Measurements from ENCODE around the gene TRIM25. TPM values are rescaled to one million over a fixed set of nuclear protein-coding genes. Genes with fewer than 3 reads are reported as not detected.

The TRIM25 gene
- total and polyA plus RNA-seq, 9 donors: 12.5 to 71.7 (median 45.9) TPM

GRCh38 chr17:56879280-56879679 is 34.6 kb downstream of the TRIM25 start:
- no peaks in the 10 kb centered on the region for H3K4me1 ChIP-seq (ENCODE audit: insufficient read depth)

GRCh38 chr17:56876766-56877179 is 37.1 kb downstream of the TRIM25 start:
- Histone ChIP-seq H3K27me3 (no peaks in the 10 kb centered on the region), H3K4me1 (ENCODE audit: insufficient read depth) (no peaks in the 10 kb centered on the region), H3K4me3 (no peak overlapping the region), H3K36me3 (no peaks in the 10 kb centered on the region), H3K27ac (no peak overlapping the region), H3K9me3 (no peaks in the 10 kb centered on the region)
- intact Hi-C loops (cut with DNase I): loop anchor here in 1 of 4 donors (10.0 kb wide), 1 partner anchor 58 kb away; no protein-coding TSS in a partner anchor
- DNase-seq: no peak
- TF ChIP-seq EP300 (IDR thresholded peaks at IDR 0.05): no peak
- no peak for TF ChIP-seq POLR2A (IDR thresholded peaks at IDR 0.05)
- TF ChIP-seq CTCF (IDR thresholded peaks at IDR 0.05): no peak
- WGBS, 3 donors: 43 to 63% (median 52%) methylated on average over 7 of the region's 7 CpGs

More at GRCh38 chr17:56879280-56879679, 34.6 kb downstream of the TRIM25 start:
- no peaks in the 10 kb centered on the region for H3K9me3 ChIP-seq
- H3K36me3 ChIP-seq: no peaks in the 10 kb centered on the region
- 84 to 90% (median 86%) methylated on average over 7 of the region's 7 CpGs for WGBS, 3 donors
- no peak overlapping the region for H3K27ac ChIP-seq
- no peak overlapping the region for H3K4me3 ChIP-seq
- intact Hi-C loops (cut with DNase I): loop anchor here in 1 of 4 donors (10.0 kb wide), 1 partner anchor 56 kb away; no protein-coding TSS in a partner anchor
- TF ChIP-seq CTCF (IDR thresholded peaks at IDR 0.05) (no peak), EP300 (IDR thresholded peaks at IDR 0.05) (no peak), POLR2A (IDR thresholded peaks at IDR 0.05) (no peak)
- no peaks in the 10 kb centered on the region for H3K27me3 ChIP-seq
- DNase-seq: no peak

- H3K9me3 ChIP-seq: no peaks in the 10 kb centered on the region
- TF ChIP-seq POLR2A (IDR thresholded peaks at IDR 0.05) (no peak), CTCF (IDR thresholded peaks at IDR 0.05) (no peak), EP300 (IDR thresholded peaks at IDR 0.05) (no peak)
- no peak for DNase-seq
- intact Hi-C loops (cut with DNase I): loop anchor here in 1 of 4 donors (10.0 kb wide), 1 partner anchor 65 kb away; no protein-coding TSS in a partner anchor
- no peaks in the 10 kb centered on the region for H3K36me3 ChIP-seq
- 78 to 85% (median 84%) methylated on average over 4 of the region's 4 CpGs for WGBS, 3 donors
- no peaks in the 10 kb centered on the region for H3K4me1 ChIP-seq (ENCODE audit: insufficient read depth)
- no peaks in the 10 kb centered on the region for H3K27me3 ChIP-seq
- H3K27ac ChIP-seq: no peak overlapping the region
- H3K4me3 ChIP-seq: no peak overlapping the region
These were observed 43.7 kb downstream of the TRIM25 start for GRCh38 chr17:56870081-56870651.

GRCh38 chr17:56868716-56869115 is 45.1 kb downstream of the TRIM25 start:
- no peaks in the 10 kb centered on the region for H3K36me3 ChIP-seq
- H3K27me3 ChIP-seq: no peaks in the 10 kb centered on the region
- no peaks in the 10 kb centered on the region for H3K4me1 ChIP-seq (ENCODE audit: insufficient read depth)
- no peak overlapping the region for H3K4me3 ChIP-seq
- no peak for DNase-seq
- WGBS, 3 donors: 90 to 99% (median 91%) methylated on average over 3 of the region's 3 CpGs
- no peak overlapping the region for H3K27ac ChIP-seq
- TF ChIP-seq EP300 (IDR thresholded peaks at IDR 0.05) (no peak), POLR2A (IDR thresholded peaks at IDR 0.05) (no peak), CTCF (IDR thresholded peaks at IDR 0.05) (no peak)
- intact Hi-C loops (cut with DNase I): no loop called here
- no peaks in the 10 kb centered on the region for H3K9me3 ChIP-seq

Measured in ovary (tissue), 9 donors.